ENCODE measurements around the gene PTPRF.

DNA sequence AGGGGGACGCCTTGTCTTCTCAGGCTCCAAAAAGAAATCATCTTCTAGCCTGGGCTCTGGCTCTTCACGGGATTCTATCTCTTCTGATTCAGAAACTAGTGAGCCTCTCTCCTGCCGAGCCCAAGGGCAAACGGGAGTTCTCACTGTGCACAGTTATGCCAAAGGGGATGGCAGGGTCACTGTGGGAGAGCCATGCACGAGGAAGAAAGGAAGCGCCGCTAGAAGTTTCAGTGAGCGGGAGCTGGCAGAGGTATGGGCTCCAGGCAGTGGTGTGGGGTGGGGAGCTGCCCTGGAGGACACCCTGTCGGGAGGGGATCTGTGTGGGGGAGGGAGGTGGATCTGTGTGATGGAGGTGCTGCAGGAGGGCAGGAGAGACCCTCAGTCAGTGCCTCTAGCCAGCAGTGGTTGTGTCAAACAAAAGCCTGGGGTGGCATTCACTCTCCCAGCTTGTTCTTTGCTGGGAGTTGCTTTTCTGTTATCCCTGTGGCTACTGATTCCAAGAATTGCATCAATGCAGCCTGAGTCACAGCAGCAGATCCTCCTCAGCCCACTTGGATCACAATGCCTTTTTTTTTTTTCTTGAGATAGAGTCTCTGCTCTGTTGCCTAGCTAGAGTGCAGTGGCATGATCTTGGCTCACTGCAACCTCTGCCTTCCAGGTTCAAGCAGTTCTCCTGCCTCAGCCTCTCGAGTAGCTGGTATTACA lies 141.1 kb downstream of the PTPRF start:
- TF ChIP-seq, protein P1, sequence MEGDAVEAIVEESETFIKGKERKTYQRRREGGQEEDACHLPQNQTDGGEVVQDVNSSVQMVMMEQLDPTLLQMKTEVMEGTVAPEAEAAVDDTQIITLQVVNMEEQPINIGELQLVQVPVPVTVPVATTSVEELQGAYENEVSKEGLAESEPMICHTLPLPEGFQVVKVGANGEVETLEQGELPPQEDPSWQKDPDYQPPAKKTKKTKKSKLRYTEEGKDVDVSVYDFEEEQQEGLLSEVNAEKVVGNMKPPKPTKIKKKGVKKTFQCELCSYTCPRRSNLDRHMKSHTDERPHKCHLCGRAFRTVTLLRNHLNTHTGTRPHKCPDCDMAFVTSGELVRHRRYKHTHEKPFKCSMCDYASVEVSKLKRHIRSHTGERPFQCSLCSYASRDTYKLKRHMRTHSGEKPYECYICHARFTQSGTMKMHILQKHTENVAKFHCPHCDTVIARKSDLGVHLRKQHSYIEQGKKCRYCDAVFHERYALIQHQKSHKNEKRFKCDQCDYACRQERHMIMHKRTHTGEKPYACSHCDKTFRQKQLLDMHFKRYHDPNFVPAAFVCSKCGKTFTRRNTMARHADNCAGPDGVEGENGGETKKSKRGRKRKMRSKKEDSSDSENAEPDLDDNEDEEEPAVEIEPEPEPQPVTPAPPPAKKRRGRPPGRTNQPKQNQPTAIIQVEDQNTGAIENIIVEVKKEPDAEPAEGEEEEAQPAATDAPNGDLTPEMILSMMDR (IDR thresholded peaks at IDR 0.05): no peak
- TF ChIP-seq POLR2A (IDR thresholded peaks at IDR 0.05): no peak
